ENCODE data around the gene RYR2.

RYR2 gene

DNA sequence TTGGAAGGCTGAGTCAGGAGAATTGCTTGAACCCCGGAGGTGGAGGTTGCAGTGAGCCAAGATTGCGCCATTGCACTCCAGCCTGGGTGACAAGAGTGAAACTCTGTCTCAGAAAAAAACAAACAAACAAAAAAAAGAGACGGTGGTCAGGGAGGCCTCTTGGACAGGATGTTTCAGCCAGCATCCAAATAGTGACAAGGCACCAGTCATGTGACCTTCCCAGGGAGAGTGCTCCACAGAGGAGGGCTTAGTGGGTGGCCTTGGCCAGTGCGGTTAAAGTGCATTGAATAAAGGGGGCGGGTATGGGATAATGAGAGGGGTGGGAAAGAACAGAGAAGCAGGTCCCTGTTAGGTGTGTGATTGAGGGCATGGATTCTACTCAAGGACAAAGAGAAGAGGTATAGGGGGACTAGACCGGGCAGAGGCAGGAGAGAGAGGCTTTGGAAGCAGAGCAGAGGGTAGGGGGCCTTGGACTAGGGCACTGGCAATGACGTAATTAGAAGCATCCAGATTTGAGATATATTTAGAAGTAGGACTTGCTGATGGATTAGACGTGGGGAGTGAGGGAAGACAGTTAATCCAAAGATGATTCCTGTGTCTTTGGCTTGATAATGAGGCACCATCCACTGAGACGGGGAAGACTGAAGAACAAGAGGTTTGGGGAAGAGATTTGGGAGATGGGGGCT lies 12.0 kb upstream of the RYR2 start:
- Histone ChIP-seq H3K4me3 (ENCODE audit: insufficient read depth, low read depth, low read length) (no peak overlapping the region), H3K27me3 (ENCODE audit: control insufficient read depth, insufficient read depth, low read length, poor library complexity, severe bottlenecking) (no peaks in the 10 kb centered on the region), H3K9me3 (ENCODE audit: control insufficient read depth, low read length) (no peaks in the 10 kb centered on the region), H3K27ac (ENCODE audit: insufficient read depth, low read depth, low read length, poor library complexity, severe bottlenecking) (no peak overlapping the region), H3K4me1 (ENCODE audit: control insufficient read depth, insufficient read depth, low read length) (no peaks in the 10 kb centered on the region), H3K36me3 (ENCODE audit: control insufficient read depth, insufficient read depth, low read length) (no peaks in the 10 kb centered on the region)
- WGBS, 2 experiments, result 86 to 90% methylated on average over 9 of the region's 9 CpGs

DNA sequence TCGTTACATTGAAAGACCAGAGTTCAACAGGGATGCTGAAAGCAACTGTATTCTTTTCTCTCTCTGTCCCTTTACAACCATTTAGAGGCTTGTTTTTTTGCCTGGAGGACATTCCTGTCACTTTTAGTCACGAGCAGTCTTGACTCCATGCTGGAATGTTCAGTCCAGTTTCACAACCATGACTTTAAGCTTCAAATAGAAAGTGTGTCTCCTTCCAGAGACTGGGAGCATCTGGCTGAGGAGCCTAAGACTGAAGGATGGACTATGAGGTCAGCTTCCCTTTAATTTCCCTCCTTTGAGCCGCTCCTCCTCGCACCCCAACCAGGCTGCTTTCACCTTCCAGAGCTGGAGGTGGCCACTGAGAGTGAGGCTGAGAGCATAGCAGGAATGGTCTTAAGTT lies 10.5 kb upstream of the RYR2 start:
- 72 to 82% methylated on average over 4 of the region's 4 CpGs for WGBS, 2 experiments
- H3K27me3 ChIP-seq (ENCODE audit: control insufficient read depth, insufficient read depth, low read length, poor library complexity, severe bottlenecking), result no peaks in the 10 kb centered on the region
- no peak overlapping the region for H3K4me3 ChIP-seq (ENCODE audit: insufficient read depth, low read depth, low read length)
- H3K36me3 ChIP-seq (ENCODE audit: control insufficient read depth, insufficient read depth, low read length), result no peaks in the 10 kb centered on the region
- H3K9me3 ChIP-seq (ENCODE audit: control insufficient read depth, low read length), result no peaks in the 10 kb centered on the region
- no peak overlapping the region for H3K27ac ChIP-seq (ENCODE audit: insufficient read depth, low read depth, low read length, poor library complexity, severe bottlenecking)
- no peaks in the 10 kb centered on the region for H3K4me1 ChIP-seq (ENCODE audit: control insufficient read depth, insufficient read depth, low read length)

DNA sequence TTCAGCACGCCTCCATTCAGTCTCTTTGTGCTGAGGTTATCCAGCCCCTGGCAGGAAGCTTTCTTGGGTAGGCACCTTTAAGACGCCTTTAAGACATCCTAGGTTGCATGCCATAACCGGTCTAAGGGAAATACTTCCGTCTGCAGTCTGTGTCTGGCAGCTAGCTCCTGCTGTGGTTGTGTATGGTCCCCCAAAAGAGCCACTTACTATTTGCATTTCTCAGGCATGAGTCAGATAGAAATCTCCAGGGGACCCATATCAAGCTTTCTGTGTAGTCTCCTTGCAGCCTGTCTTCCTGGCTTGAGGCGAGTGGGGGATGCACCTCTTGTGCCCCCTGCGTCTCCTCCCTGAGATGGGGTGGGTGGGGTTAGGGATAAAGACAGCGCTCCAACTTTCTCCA lies 10.0 kb upstream of the RYR2 start:
- Histone ChIP-seq H3K9me3 (ENCODE audit: control insufficient read depth, low read length) (no peaks in the 10 kb centered on the region), H3K4me3 (ENCODE audit: insufficient read depth, low read depth, low read length) (no peak overlapping the region), H3K4me1 (ENCODE audit: control insufficient read depth, insufficient read depth, low read length) (no peaks in the 10 kb centered on the region), H3K27me3 (ENCODE audit: control insufficient read depth, insufficient read depth, low read length, poor library complexity, severe bottlenecking) (no peaks in the 10 kb centered on the region), H3K36me3 (ENCODE audit: control insufficient read depth, insufficient read depth, low read length) (no peaks in the 10 kb centered on the region), H3K27ac (ENCODE audit: insufficient read depth, low read depth, low read length, poor library complexity, severe bottlenecking) (no peak overlapping the region)
- 26 to 27% methylated on average over 6 to 7 of the region's 7 CpGs for whole genome bisulfite sequencing, 2 experiments

DNA sequence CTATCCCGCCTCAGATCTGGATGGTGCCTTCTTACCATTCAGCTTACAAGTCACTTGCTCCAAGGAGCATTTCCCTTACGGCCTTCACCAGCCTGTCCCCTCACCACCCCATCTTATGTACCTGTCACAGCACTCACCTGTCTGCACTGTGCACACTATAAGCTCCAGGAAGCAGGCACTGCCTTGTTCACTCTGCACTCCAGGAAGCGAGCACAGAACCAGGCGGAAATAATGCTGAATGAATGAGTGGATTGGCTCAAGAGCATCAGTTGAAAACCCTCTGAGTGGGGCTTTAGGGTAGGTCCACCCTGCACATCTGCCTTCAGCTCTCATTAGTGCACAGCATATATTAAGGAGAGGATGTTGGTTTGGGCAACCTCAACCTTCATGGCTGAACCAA lies 8.9 kb upstream of the RYR2 start:
- 93 to 94% methylated on average over 4 of the region's 4 CpGs for WGBS, 2 experiments
- H3K36me3 ChIP-seq (ENCODE audit: control insufficient read depth, insufficient read depth, low read length), result no peaks in the 10 kb centered on the region
- no peak overlapping the region for H3K4me3 ChIP-seq (ENCODE audit: insufficient read depth, low read depth, low read length)

DNA sequence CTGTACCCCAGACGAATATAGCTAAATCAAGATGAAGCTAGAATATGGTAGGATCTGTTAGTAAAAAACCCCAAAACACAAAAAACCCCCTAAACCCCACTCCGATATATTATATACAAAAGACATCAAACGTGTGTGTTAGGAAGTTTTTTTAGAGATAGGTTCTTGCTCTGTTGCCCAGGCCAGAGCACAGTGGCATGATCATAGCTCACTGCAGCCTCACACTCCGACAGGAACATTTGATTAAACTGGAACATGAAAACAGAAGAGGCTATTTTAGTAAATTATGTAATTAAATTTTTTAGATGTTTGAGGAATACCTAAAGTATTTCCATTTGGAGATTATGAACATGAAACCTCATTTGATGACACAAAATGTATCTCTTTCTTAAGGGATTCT lies 8.2 kb upstream of the RYR2 start:
- H3K27me3 ChIP-seq (ENCODE audit: control insufficient read depth, insufficient read depth, low read length, poor library complexity, severe bottlenecking), result no peaks in the 10 kb centered on the region
- WGBS, 2 experiments, result 94 to 100% methylated on average over 2 to 3 of the region's 4 CpGs
- no peaks in the 10 kb centered on the region for H3K4me1 ChIP-seq (ENCODE audit: control insufficient read depth, insufficient read depth, low read length)
- H3K9me3 ChIP-seq (ENCODE audit: control insufficient read depth, low read length), result no peaks in the 10 kb centered on the region
- no peaks in the 10 kb centered on the region for H3K36me3 ChIP-seq (ENCODE audit: control insufficient read depth, insufficient read depth, low read length)
- no peak overlapping the region for H3K27ac ChIP-seq (ENCODE audit: insufficient read depth, low read depth, low read length, poor library complexity, severe bottlenecking)
- no peak overlapping the region for H3K4me3 ChIP-seq (ENCODE audit: insufficient read depth, low read depth, low read length)

More for the DNA sequence above, 8.9 kb upstream of the RYR2 start:
- Histone ChIP-seq H3K4me1 (ENCODE audit: control insufficient read depth, insufficient read depth, low read length) (no peaks in the 10 kb centered on the region), H3K27ac (ENCODE audit: insufficient read depth, low read depth, low read length, poor library complexity, severe bottlenecking) (no peak overlapping the region), H3K27me3 (ENCODE audit: control insufficient read depth, insufficient read depth, low read length, poor library complexity, severe bottlenecking) (no peaks in the 10 kb centered on the region), H3K9me3 (ENCODE audit: control insufficient read depth, low read length) (no peaks in the 10 kb centered on the region)

DNA sequence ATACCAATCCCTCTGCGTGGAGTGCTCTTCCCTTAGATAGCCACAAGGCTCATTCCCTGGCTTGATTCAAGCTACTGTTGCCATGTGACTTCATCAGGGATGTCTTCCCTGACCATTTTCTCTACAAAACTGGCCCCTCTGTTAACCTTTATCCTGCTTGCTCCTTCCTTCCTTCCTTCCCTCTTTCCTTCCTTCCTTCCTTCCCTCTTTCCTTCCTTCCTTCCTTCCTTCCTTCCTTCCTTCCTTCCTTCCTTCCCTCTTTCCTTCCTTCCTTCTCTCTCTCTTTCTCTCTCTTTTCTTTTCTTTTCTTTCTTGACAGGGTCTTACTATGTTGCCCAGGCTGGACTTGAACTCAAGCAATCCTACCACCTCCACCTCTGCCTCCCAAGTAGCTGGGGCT lies 6.2 kb upstream of the RYR2 start:
- peaks cover 7% of the 10 kb centered on the region for H3K27me3 ChIP-seq (ENCODE audit: control insufficient read depth, insufficient read depth, low read length, poor library complexity, severe bottlenecking)
- no peak overlapping the region for H3K27ac ChIP-seq (ENCODE audit: insufficient read depth, low read depth, low read length, poor library complexity, severe bottlenecking)
- no peaks in the 10 kb centered on the region for H3K9me3 ChIP-seq (ENCODE audit: control insufficient read depth, low read length)
- no peaks in the 10 kb centered on the region for H3K4me1 ChIP-seq (ENCODE audit: control insufficient read depth, insufficient read depth, low read length)
- no peak overlapping the region for H3K4me3 ChIP-seq (ENCODE audit: insufficient read depth, low read depth, low read length)
- WGBS, 2 experiments, result 93 to 96% methylated on average over 1 of the region's 1 CpG
- H3K36me3 ChIP-seq (ENCODE audit: control insufficient read depth, insufficient read depth, low read length), result no peaks in the 10 kb centered on the region

DNA sequence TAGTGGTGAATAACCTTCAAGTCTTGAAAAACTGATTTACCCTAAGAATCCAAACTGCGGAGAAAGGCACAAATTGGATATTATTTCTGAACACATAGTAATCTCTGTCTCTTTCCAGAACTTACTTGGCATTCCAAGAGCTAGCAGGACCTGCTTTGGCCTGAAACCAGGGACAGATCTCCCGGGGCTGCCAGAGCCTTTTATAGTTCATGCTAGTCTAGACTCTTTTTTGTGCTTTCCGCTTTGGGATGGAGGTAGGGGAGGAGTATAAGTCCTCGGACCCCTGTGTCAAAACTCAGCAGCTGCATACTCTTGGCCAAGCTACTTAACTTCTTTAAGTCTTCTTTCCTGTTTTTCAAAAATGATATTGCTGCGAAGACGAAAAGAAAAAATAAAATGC lies 3.8 kb upstream of the RYR2 start:
- no peaks in the 10 kb centered on the region for H3K9me3 ChIP-seq (ENCODE audit: control insufficient read depth, low read length)
- H3K27me3 ChIP-seq (ENCODE audit: control insufficient read depth, insufficient read depth, low read length, poor library complexity, severe bottlenecking), result peaks cover 30% of the 10 kb centered on the region
- 95 to 96% methylated on average over 6 of the region's 6 CpGs for WGBS, 2 experiments
- H3K4me1 ChIP-seq (ENCODE audit: control insufficient read depth, insufficient read depth, low read length), result peaks cover 7% of the 10 kb centered on the region
- no peak overlapping the region for H3K4me3 ChIP-seq (ENCODE audit: insufficient read depth, low read depth, low read length)
- H3K27ac ChIP-seq (ENCODE audit: insufficient read depth, low read depth, low read length, poor library complexity, severe bottlenecking), result no peak overlapping the region
- H3K36me3 ChIP-seq (ENCODE audit: control insufficient read depth, insufficient read depth, low read length), result no peaks in the 10 kb centered on the region

DNA sequence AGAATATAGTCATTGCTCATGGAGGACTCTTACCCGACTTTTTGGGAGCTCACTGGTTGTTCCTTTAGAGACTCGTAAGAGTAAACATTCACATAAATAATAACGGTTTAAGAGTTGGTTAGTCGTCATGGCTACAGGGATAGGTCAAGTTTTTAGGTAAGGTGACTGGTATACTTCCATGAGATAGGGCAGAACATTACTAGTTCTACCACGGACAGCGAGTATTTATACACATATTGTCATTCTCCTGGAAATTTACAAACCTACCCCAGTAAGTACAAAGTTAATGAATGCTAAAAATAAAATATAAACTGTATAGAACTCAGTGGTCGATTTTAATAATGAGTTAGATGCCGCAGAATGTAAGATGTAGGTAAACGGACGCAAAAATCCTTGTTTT lies 1.2 kb upstream of the RYR2 start:
- Histone ChIP-seq H3K36me3 (ENCODE audit: control insufficient read depth, insufficient read depth, low read length) (no peaks in the 10 kb centered on the region), H3K9me3 (ENCODE audit: control insufficient read depth, low read length) (no peaks in the 10 kb centered on the region), H3K4me1 (ENCODE audit: control insufficient read depth, insufficient read depth, low read length) (peaks cover 12% of the 10 kb centered on the region), H3K27me3 (ENCODE audit: control insufficient read depth, insufficient read depth, low read length, poor library complexity, severe bottlenecking) (peaks cover 53% of the 10 kb centered on the region), H3K4me3 (ENCODE audit: insufficient read depth, low read depth, low read length) (no peak overlapping the region), H3K27ac (ENCODE audit: insufficient read depth, low read depth, low read length, poor library complexity, severe bottlenecking) (no peak overlapping the region)
- WGBS, 2 experiments, result 89 to 92% methylated on average over 8 of the region's 10 CpGs

DNA sequence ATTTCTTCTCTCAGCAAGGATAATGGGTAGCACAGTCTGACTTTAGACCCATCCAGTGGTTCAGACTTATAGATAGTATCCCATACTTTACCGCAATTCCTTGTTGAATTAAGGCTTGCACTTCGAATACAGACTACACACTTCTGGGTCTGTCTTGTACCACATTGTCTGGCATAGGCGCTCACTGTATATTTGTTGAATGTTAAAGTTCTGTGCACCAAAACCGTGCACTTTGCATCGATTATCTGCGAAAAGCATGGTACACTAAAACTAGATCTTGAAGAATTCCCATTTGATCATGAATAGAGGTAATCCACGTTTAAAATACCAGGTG lies 556 bp upstream of the RYR2 start:
- Histone ChIP-seq H3K27ac (ENCODE audit: insufficient read depth, low read depth, low read length, poor library complexity, severe bottlenecking) (no peak overlapping the region), H3K4me1 (ENCODE audit: control insufficient read depth, insufficient read depth, low read length) (peaks cover 12% of the 10 kb centered on the region), H3K27me3 (ENCODE audit: control insufficient read depth, insufficient read depth, low read length, poor library complexity, severe bottlenecking) (peaks cover 59% of the 10 kb centered on the region), H3K36me3 (ENCODE audit: control insufficient read depth, insufficient read depth, low read length) (no peaks in the 10 kb centered on the region), H3K4me3 (ENCODE audit: insufficient read depth, low read depth, low read length) (no peak overlapping the region), H3K9me3 (ENCODE audit: control insufficient read depth, low read length) (no peaks in the 10 kb centered on the region)
- WGBS, 2 experiments, result 47 to 50% methylated on average over 7 of the region's 7 CpGs

DNA sequence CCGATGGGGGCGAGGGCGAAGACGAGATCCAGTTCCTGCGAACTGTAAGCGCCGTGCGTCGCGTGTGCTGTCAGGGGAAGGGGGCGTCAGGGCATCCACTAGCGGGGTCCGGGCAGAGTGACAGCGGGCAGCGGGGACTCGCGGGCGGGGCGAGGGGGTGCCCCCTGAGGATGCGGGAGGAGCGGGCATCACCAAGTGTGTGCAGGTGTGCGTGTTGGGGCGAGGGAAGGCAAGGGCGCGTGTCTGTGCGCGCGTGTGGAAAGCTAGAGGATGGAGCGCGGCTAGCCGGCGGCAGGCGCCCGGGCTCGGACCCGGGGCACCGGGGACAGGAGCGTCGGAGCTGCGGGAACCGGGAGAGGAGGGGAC lies 525 bp downstream of the RYR2 start:
- peaks cover 12% of the 10 kb centered on the region for H3K4me1 ChIP-seq (ENCODE audit: control insufficient read depth, insufficient read depth, low read length)
- no peak overlapping the region for H3K27ac ChIP-seq (ENCODE audit: insufficient read depth, low read depth, low read length, poor library complexity, severe bottlenecking)
- no peaks in the 10 kb centered on the region for H3K9me3 ChIP-seq (ENCODE audit: control insufficient read depth, low read length)
- no peaks in the 10 kb centered on the region for H3K36me3 ChIP-seq (ENCODE audit: control insufficient read depth, insufficient read depth, low read length)
- WGBS, 2 experiments, result 1% methylated on average over 41 of the region's 41 CpGs
- peaks cover 60% of the 10 kb centered on the region for H3K27me3 ChIP-seq (ENCODE audit: control insufficient read depth, insufficient read depth, low read length, poor library complexity, severe bottlenecking)
- H3K4me3 ChIP-seq (ENCODE audit: insufficient read depth, low read depth, low read length), result peak overlapping the region; percentile 46
